Glutamatergic neuron (in vitro differentiated cells): ENCODE measurements around the gene SH2D4B. TPM values are rescaled to one million over a fixed set of nuclear protein-coding genes. Genes with fewer than 3 reads are reported as not detected.
A peak's percentile ranks its signal among the peaks of the same experiment; 100 is the strongest.

Source experiments
- DNase-seq: peaks from one replicate; pipeline ENCODE4 v3.0.0; 2022
- H3K27ac Mint-ChIP-seq: one replicate; pipeline ENCODE4 v1.8.0; 2020; ENCODE audit warnings: mild to moderate bottlenecking, mixed read lengths, inconsistent platforms; ENCODE audit not compliant: unreplicated experiment
- H3K27me3 Mint-ChIP-seq: one replicate; pipeline ENCODE4 v1.8.0; 2020; ENCODE audit warnings: mild to moderate bottlenecking, moderate library complexity, mixed read lengths, inconsistent platforms; ENCODE audit not compliant: unreplicated experiment
- H3K36me3 Mint-ChIP-seq: one replicate; pipeline ENCODE4 v1.8.0; 2020; ENCODE audit warnings: mild to moderate bottlenecking, mixed read lengths, inconsistent platforms; ENCODE audit not compliant: unreplicated experiment
- H3K4me1 Mint-ChIP-seq: one replicate; pipeline ENCODE4 v1.8.0; 2020; ENCODE audit warnings: mild to moderate bottlenecking, low read depth, mixed read lengths, inconsistent platforms; ENCODE audit not compliant: unreplicated experiment
- H3K4me3 Mint-ChIP-seq: one replicate; pipeline ENCODE4 v1.8.0; 2020; ENCODE audit warnings: mild to moderate bottlenecking, mixed read lengths, inconsistent platforms; ENCODE audit not compliant: unreplicated experiment
- H3K9me3 Mint-ChIP-seq: one replicate; pipeline ENCODE4 v1.8.0; 2020; ENCODE audit warnings: mild to moderate bottlenecking, moderate library complexity, mixed read lengths, inconsistent platforms; ENCODE audit not compliant: unreplicated experiment
- CTCF ChIP-seq: fragments of 200-600 bp; sonication (generic); IDR thresholded peaks from one replicate; pipeline ENCODE4 v1.5.0; 2021; ENCODE audit not compliant: partially characterized antibody, unreplicated experiment
- total RNA-seq: library from RNA; stranded (reverse); fragmentation: NEBNext Ultra II Directional; extraction: Animal tissue kit (Norgen Biotek cat#: 25700); gene quantifications from one replicate; pipeline ENCODE4 v1.2.1, GENCODE V29; 2021; ENCODE audit not compliant: unreplicated experiment

SH2D4B gene
- total RNA-seq, 1 donor from 2014 or later = 0.12 TPM

- peaks cover 11% of the 10 kb centered on the region for H3K9me3 Mint-ChIP-seq
- H3K4me3 Mint-ChIP-seq = no peak overlapping the region
- peaks cover 13% of the 10 kb centered on the region for H3K36me3 Mint-ChIP-seq
- H3K4me1 Mint-ChIP-seq = peaks cover 25% of the 10 kb centered on the region
- peaks cover 21% of the 10 kb centered on the region for H3K27me3 Mint-ChIP-seq
- peak; percentile 4 for DNase-seq
- H3K27ac Mint-ChIP-seq = no peak overlapping the region
- TF ChIP-seq CTCF = no peak
Observed at GRCh38 chr10:80517416-80518142, 20.1 kb upstream of the SH2D4B start.

GRCh38 chr10:80518143-80518806 is 19.4 kb upstream of the SH2D4B start:
- peak overlapping the region; percentile 81 for H3K27ac Mint-ChIP-seq
- peak; percentile 11 for DNase-seq
- peaks cover 21% of the 10 kb centered on the region for H3K27me3 Mint-ChIP-seq
- no peak overlapping the region for H3K4me3 Mint-ChIP-seq
- no peak for TF ChIP-seq CTCF
- peaks cover 13% of the 10 kb centered on the region for H3K36me3 Mint-ChIP-seq
- peaks cover 27% of the 10 kb centered on the region for H3K4me1 Mint-ChIP-seq
- H3K9me3 Mint-ChIP-seq = peaks cover 11% of the 10 kb centered on the region

GRCh38 chr10:80518807-80519360 is 18.8 kb upstream of the SH2D4B start:
- H3K27ac Mint-ChIP-seq = peak overlapping the region; percentile 81
- no peak for TF ChIP-seq CTCF
- DNase-seq = peak; percentile 49
- H3K9me3 Mint-ChIP-seq = peaks cover 11% of the 10 kb centered on the region
- peaks cover 31% of the 10 kb centered on the region for H3K4me1 Mint-ChIP-seq
- peak overlapping the region; percentile 47 for H3K4me3 Mint-ChIP-seq
- H3K27me3 Mint-ChIP-seq = peaks cover 21% of the 10 kb centered on the region
- H3K36me3 Mint-ChIP-seq = peaks cover 13% of the 10 kb centered on the region

GRCh38 chr10:80519936-80520650 is 17.6 kb upstream of the SH2D4B start:
- Mint-ChIP-seq H3K27ac (peak overlapping the region; percentile 95), H3K9me3 (peaks cover 11% of the 10 kb centered on the region), H3K4me1 (peaks cover 32% of the 10 kb centered on the region), H3K27me3 (peaks cover 21% of the 10 kb centered on the region), H3K4me3 (peak overlapping the region; percentile 79), H3K36me3 (peaks cover 13% of the 10 kb centered on the region)
- DNase-seq = no peak
- no peak for TF ChIP-seq CTCF
